HG03175 (cell line): ENCODE data around the gene ENOX1.
"Not testable (repeated sequence)": the region's sequence is repeated elsewhere in the genome, so short reads cannot be mapped to it uniquely, and the experiment has no call there.

Experiments used
- ATAC-seq: cut with Tn5 transposase; IDR thresholded peaks from one replicate; pipeline ENCODE4 v1.9.1; 2021; ENCODE audit warnings: mild to moderate bottlenecking, moderate library complexity; ENCODE audit not compliant: unreplicated experiment

The ENOX1 gene

DNA sequence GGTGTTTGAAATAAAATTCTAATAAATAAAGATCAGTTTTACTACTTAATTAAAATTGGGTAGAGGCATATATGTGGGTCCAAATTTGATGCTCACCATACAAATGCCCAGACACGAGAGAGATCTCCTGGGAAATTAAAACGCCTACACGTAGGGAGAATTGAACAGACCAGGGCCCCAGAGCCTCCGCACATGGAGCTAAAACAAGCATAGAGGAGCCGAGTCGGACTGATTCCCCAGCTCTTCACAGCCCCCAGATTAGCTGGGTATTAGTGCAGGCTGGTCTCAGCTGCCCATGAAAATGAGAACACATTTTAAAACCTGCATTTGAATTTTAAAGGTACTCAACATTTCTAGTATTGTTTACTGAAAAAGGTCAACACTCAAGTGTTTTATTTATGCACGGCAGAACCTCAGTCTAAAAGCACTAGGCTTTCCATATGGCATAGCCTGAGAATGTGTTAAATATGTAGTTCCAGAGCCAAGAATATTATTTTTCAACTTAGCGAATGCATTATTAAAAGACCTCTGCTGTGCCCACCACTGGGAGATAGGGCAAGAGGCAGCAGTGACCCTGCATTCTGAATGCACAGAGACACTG is 344.8 kb downstream of the ENOX1 start:
- no peak for ATAC-seq

DNA sequence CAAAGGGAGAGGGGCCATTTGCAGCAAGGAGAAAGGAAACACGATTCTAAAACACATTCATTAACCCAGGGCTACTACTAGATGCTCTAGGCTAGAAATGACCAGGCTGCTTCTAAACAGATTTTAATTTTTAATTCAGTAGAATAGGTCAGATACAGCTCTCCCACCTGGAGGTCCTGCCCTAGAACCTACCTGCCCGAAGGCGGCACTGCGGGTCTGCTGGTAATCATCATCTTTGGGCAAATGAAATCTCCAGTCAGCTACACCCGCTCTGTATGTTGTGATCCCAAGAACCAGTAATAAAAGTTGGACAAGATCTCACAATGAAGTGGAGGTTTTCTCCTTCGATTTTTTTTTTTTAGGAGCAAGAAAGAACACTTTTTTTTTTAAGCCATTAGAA is 345.3 kb downstream of the ENOX1 start:
- no peak for ATAC-seq

DNA sequence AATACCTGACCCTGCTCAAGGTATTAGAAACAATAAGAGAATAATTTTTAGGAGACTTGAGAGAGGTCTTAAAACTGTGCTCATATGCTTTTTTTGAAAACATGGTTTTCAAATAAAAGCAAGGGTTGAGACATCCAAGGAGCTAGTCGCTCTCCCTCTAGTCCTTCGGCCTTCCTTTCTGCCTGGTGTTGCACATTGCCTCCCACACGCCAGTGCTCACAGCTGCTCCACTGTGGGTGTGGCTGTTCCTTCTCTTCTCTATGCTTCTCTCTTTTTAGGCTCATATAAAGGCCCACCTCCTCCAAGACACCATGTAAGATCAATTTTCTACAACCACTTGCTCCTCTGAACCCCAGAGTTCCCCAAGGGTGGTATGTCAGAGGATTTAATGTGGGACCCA is 352.6 kb downstream of the ENOX1 start:
- ATAC-seq = no peak

DNA sequence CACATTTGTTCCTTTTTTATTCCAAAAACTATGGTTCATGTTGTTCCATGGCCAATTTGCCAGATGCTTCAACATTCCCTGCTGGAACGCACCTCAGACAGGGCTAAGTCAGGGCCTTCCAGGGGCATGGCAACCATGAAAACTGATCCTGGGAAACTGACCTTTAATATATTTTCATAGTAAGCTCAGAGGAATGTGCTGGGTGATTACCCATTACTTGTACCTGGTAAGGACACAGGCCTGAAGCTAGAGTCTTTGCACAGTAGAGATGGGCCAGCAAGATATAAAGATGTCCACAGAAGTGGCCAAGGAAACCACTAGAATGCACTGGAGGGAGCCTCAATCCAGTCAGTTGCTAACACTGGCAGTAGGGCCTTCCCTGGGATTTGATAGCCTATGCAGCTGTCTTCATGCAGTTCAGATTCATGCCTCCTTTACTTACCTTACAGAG is 353.1 kb downstream of the ENOX1 start:
- ATAC-seq = no peak

DNA sequence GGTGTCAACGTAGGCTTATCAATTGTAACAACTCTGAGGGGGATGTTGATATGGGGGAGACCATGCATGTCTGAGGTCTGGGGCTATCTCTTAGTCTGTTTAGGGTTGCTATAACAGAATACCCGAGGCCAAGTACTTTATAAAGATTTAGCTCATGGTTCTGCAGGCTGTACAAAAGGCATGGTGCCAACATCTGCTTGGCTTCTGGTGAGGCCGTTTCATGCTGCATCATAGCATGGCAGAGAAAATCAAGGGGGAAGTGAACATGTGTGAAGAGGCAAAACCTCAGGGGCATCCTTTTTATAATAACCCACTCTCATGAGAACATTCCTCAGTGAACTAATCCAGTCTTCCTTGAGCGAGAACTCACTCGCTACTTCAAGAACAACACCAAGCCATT is 353.8 kb downstream of the ENOX1 start:
- ATAC-seq = no peak

DNA sequence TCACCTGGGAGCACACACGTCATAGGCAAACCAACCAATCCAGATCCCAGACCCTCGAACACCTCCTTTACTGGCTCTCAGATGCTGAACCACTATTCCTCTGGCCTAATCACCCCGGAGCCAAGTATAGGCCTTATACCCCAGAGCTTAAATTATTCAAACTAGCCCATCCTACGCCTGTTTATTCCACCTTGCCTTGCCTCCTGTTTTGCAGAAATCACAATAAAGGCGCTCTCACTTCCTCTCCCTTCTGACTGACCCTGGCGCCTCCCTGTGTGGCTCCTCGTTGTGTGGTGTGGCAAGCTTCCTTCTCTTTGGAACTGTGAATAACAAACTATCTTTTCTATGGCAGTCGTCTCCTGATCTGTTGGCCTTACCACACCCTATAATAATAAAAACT is 354.9 kb downstream of the ENOX1 start:
- ATAC-seq = no peak

DNA sequence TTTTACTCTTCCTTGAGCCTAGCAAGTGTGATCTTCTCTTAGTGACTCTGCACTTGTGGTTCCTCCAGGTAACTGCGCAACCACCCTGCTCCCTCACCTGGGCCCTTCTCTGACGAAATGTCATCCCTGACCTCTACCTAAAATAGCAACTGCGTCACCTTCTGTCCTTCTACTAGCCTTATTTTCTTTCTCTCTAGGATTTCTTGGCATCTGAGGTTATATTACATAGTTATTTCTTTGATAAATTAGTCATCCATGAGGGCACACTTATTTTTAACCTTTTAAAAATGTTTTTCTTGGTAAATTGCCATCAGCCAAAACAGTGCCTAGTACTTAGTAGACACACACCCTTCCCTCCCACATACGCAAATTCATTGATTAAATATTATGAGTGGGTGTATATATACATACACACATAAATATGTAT is 355.5 kb downstream of the ENOX1 start:
- no peak for ATAC-seq

DNA sequence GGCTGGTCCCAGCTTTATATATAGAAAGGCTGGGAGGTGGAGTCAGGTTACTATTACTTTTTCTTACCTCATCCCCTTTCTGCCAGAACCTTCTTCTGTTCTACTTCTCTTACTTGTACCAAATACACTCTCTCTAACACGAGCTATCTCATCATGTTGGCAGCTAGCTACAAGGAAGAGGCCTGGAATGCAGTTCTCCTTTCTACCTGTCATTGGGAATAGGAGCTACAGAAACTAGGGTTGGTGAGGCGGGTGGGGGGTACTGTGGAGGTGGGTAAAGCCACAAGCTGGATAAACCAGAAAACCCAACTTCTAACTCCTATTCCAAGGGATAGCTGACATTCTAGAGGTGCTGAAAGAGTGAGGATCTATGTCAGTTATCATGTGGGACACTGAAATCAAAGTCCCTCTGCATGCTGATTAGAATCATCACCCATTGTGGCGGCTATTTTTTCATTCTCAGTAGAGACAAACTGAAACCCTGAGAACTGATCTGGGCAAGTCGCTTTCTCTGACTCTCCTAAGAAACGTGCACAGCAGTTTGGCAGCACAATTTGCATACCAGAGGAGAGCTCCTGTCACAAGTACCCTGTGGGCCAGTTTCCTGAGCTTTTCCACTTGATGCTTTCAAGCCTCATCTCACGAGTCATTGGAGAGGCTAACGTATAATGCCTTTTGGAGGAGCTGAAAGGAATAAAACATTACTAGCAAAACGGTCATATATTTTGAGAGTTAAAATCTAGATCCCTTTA is 358.1 kb downstream of the ENOX1 start:
- no peak for ATAC-seq

DNA sequence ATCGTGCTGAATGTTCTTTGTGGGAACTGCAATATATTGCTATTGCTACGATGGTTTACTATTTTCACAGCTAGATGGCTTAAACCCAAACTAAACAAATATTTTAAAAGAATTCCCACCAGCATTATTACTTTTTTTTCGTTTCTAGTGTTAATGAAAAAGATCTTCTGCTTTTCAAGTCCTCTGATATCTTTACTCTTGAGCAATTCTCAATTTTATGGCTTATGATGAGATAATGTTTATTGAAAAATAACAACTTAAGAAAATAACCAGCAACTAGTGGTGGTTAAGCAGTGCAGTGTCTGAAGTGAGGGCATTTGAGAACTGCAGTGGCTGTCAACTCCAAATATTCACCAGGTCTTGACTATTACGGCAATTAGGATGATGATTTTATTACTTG is 360.4 kb downstream of the ENOX1 start:
- ATAC-seq = no peak

DNA sequence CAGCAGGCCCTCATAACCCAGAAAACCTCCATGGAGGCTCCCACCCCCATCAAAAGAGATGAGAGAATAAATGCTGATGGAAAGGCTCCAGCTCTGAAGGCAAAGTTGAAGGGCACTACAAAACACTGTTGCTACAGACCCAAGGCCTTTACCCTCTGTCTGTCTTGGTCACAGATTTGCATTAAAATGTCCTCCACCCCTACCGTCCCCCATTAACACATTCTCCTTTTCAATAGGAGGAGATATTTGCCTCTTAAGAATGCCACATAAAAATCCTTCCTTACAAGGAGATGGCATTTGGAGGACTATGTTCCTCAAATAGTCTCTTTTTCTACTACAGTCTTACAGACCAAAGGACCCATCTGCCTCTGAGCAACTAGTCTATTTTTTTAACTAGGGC is 361.5 kb downstream of the ENOX1 start:
- no peak for ATAC-seq

DNA sequence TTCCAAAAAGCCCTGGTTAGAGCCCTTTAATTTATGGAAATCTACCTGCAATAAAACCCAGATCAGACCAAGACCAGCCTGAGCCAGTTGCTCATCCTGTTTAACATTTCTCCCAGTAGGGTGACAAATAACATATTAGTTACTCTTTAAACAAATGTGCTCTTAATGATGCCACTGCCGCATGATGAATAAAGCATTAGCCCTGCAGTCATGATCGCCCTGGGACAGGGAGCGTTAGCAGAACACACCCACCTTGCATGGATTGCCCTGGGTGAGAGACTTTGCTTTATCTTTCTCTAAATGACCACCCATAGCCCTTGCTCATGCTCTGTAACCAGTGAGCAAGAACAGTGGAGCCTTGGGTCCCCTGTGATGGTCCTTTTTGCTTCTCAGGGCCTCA is 362.4 kb downstream of the ENOX1 start:
- ATAC-seq = no peak

DNA sequence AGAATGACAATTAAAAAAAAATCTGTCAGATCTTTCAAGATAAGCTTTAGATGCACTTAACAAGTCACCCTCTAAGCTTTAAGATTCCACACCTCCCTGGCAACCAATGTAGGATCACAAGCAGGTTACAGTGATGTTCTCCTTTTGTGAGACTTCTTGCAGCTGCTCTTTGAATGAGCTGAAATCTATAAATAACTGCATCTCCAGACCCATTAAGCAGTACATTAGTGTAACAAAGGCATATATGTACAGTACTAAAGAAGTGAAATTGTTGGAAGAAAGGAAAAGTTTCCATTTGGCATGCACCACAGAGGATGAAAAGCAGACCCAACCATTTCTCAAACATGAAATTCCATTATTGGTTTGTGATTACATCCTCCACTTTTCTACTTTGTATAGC is 364.7 kb downstream of the ENOX1 start:
- ATAC-seq = no peak

DNA sequence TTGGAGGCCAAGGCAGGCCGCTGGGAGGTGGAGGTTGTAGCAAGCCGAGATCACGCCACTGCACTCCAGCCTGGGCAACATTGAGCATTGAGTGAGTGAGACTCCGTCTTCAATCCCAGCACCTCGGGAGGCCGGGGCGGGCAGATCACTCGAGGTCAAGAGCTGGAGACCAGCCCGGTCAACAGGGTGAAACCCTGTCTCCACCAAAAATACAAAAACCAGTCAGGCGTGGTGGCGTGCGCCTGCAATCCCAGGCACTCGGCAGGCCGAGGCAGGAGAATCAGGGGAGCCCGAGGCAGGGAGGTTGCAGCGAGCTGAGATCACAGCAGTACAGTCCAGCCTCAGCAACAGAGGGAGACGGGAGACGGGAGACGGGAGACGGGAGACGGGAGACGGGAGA is 369.9 kb downstream of the ENOX1 start:
- ATAC-seq = not testable (repeated sequence)

DNA sequence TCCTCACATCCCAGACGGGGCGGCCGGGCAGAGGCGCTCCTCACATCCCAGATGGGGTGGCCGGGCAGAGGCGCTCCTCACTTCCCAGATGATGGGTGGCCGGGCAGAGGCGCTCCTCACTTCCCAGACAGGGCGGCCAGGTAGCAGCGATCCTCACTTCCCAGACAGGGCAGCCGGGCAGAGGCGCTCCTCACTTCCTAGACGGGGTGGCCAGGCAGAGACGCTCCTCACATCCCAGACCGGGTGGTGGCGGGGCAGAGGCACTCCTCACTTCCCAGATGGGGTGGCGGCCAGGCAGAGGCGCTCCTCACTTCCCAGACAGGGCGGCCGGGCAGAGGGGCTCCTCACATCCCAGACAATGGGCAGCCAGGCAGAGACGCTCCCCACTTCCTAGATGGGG is 370.4 kb downstream of the ENOX1 start:
- not testable (repeated sequence) for ATAC-seq

DNA sequence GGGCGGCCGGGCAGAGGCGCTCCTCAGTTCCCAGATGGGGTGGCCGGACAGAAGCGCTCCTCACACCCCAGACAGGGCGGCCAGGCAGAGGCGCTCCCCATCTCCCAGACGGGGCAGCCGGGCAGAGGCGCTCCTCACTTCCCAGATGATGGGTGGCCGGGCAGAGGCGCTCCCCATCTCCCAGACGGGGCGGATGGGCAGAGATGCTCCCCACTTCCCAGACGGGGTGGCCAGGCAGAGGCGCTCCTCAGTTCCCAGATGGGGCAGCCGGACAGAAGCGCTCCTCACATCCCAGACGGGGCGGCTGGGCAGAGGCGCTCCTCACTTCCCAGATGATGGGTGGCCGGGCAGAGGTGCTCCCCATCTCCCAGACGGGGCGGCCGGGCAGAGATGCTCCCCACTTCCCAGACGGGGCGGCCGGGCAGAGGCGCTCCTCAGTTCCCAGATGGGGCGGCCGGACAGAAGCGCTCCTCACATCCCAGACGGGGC is 370.8 kb downstream of the ENOX1 start:
- not testable (repeated sequence) for ATAC-seq

DNA sequence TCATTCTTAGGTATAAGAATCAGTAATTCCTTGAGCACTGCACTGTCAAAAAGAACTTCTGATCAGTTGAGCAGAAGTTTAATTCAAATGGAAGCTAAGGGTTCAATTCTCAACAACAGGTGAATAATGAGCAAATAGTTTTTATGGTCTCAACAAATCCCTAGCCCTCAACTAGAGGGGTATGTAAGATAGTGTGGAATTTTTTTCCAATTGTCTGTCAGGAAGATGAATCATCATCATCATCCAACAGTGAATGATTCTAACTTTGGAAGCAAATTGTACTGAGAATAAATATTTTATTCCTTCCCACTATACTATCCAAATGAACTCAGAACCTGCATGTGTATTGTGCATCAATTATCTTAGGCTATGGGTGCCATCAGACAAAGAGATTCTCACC is 372.7 kb downstream of the ENOX1 start:
- ATAC-seq = no peak

DNA sequence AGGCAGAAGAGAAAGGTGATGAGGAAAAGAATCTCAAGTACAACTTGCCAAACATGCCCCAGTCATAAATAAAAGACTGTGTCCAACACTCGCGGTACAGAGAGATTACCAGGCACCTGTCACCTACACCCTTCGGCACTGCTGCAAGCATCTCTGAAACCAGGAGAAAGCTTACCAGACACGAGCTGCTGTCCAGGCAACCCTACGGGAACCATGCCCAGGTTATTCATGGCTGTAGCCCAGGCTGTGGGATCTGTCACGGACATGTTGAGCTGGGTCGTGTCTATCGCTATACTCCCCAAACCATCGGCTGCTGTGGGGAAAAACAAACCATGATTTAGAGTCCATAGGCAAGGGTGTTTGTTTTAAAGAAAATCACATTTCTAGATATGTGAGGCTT is 375.0 kb downstream of the ENOX1 start:
- no peak for ATAC-seq

DNA sequence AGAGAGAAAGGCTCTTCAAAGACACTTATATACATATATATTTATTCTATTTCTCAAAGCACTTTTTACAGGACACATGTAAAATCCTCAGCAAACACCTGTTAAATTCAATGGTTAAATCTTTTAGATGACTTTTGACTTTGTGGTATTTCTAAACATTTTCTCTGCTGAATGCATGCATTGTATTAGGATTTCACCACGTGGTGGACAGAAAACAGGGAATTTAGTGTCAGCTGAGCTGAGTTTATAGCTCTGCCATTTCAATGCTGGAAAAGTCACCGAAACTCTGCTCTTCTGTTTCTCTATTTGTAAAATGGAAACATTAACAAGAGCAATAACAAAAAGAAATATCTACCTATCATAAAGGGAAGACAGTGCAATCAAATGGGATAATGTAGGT is 375.6 kb downstream of the ENOX1 start:
- ATAC-seq = no peak

DNA sequence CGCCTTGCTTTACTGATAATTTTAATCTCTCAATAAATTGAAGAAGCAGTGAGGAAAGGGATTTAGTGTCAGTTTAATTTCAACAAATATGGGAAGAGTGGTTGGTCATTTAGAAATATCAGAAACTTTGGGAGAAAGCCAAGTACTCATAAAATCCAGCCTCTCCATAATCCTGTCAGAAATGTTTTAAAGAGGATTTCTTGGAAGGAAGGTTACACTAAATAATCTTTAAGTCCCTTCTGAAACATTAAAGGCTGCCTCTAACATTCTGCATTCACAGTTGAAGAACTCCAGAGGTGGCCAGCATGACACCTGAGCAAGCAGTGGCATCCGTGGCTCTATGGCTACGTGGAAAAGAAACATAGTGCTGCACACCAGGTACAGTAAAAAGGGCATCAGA is 378.5 kb downstream of the ENOX1 start:
- ATAC-seq = no peak

DNA sequence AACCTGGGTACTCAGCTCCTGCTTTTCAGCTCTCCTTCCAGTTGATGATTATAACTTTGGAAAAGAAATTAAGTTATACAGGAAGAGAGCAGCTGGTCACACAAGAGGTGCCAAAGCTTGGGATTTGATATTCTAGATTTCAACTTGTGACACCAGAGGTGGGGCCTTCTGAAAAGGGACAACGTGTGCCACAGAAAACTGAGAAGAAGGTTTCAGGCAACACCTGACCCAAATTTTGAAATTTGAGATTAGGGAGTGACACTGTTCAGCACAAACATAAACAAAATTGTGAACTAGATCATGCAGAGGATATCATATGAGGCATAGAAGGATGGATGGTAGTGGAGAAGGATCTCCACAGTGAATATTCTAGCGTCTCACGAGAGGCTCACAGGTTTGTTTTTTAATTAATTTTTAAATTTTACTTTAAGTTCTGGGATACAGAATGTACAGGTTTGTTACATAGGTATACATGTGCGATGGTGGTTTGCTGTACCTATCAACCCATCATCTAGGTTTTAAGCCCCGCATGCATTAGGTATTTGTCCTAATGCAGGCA is 379.7 kb downstream of the ENOX1 start:
- ATAC-seq = no peak

DNA sequence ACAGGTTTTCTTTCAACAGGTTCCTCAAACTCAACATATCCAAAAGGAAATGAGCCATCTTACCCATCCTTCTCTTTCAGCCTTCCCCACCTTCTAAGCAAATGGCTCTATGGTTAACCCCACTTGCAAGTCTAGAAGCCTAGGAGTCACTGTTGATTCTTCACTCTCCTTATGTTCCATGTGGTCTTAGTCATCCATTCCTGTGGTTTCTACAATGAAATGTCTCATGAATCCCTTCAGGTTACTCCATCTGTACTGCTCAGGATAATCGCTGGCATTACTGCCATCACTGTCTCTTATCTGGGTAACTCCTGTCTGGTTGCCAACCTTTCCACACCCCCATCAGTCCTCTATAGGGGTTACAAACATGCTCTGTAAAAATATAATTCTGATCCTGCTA is 381.3 kb downstream of the ENOX1 start:
- no peak for ATAC-seq

DNA sequence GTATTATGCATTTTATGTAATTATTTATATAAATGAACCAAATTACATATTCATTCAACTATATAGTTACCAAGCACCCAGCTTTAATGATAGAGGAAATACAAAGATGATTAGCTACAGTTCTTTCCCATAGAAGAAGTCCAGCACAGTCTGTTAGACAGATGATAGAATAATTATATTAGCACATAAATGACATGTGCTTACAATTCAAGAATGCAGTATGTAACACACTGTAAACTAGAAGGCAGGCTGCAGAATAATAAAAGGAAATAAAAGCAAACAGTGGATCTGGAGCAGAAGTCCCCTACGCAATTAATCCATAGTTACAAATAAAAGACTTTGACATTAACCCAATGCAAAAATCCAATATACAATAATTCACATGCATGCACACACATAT is 384.4 kb downstream of the ENOX1 start:
- ATAC-seq = no peak
